Activated CD8-positive, alpha-beta memory T cell treated with anti-CD3 and anti-CD28 coated beads for 1 hour (primary cell): ENCODE measurements around the gene MLLT1.
A peak's percentile ranks its signal among the peaks of the same experiment; 100 is the strongest.
"Not testable (repeated sequence)": the region's sequence is repeated elsewhere in the genome, so short reads cannot be mapped to it uniquely, and the experiment has no call there.

Experiments
- DNase-seq, 2 donors: peaks; one replicate each; pipeline ENCODE4 v3.0.0-alpha.2; 2020; ENCODE audit warnings: low read depth in 1 of 2; ENCODE audit errors: extremely low read depth in 1 of 2

Gene MLLT1

DNA sequence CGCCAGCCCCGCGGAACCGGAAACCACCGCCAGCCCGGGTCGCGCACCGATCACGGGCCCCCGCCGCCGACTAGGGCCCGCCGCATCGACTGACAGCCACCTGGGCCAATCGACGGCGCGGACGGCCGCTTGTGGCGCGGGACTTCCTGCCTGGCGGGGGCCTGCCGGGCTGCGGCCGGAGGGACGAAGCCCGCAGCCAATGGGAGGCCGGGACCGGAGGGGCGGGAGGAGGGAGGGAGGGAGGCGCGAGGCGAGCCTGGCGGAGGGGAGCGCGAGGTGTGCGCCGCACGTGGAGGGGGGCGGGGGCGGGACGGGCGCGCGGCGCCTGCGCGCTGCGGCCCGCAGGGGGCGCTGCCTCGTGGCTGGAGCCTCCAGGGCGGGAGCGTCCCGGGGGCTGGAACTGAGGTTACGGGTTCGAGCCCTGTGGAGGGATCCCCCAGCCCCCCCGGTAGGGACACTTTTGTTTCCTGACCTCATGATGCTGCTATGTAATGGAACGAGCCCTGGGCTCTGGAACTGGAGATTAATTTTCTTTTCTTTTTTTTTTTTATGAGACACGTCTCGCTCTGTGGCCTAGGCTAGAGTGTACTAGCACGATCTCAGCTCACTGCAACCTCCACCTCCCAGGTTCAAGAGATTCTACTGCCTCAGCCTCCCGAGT lies at the start of gene MLLT1:
MLLT1 (minus strand) TSS at position 45 of the 661 bp plus-strand sequence. CDS start 191 bp downstream, outside the sequence.
- peak; percentile 87 to 91 for DNase-seq

GRCh38 chr19:6326815-6327214 lies 47.0 kb upstream of the MLLT1 start:
- DNase-seq = no peak

- DNase-seq = no peak
Measured at GRCh38 chr19:6325614-6326013, 45.8 kb upstream of the MLLT1 start.

GRCh38 chr19:6324757-6325156 lies 45.0 kb upstream of the MLLT1 start:
- no peak for DNase-seq

DNA sequence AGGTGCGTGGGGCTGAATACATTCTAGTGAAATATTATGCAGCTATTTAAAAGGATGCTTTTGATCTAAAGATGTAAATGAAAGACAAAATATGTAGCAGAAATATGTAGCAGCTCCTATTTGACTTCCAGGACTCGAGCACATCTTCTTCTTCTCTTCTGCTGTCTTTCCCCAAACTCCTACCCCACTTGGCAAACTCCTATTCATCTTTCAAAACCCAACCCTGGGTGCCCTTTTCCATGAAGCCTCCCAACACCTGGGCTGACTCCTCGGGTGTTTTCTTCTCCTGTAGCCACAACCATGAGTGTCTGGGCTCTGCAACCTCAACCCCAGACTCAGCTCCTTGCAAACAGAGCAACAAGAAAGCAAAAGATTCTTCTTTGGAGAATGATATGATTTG lies 42.5 kb upstream of the MLLT1 start:
- DNase-seq = no peak

- DNase-seq = no peak
Measured at GRCh38 chr19:6319376-6319775, 39.6 kb upstream of the MLLT1 start.

- no peak for DNase-seq
Measured at GRCh38 chr19:6318772-6319171, 39.0 kb upstream of the MLLT1 start.

DNA sequence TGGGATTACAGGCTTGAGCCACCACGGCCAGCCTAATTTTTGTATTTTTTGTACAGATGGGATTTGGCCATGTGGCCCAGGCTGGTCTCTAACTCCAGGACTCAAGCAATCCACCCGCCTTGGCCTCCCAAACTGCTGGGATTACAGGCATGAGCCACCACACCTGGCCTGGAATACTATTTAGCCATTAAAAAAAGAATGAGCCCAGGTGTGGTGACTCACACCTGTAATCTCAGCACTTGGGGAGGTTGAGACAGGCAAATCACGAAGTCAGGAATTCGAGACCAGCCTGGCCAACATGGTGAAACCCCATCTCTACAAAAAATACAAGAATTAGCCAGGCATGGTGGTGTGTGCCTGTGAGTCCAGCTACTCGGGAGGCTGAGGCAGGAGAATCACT lies 35.9 kb upstream of the MLLT1 start:
- not testable (repeated sequence) for DNase-seq

DNA sequence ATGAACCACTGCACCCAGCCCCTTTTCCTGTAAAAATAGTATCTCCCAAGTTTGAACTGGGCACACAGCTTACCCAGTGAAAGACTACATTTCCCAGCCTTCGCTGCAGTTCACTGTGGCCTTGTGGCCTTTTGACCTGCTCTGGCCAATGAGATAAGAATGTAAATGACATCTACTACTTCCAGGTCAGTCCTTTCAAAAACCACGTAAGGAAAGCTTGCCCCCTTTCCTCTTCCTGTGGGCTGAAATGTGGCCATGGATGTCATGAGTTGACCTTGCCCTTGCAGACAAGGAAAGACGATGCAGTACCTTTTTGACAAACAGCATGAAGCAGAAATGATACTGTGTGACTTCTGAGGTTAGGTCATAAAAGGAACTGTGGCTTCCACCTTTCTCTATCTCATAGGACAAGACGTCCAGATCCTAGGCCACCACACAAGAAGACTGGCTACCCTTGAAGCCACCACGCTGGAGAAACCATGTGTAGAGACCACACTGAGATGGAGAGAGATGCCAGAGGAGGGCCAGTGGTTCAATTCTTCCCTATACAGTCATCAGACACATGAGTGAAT lies 33.7 kb upstream of the MLLT1 start:
- DNase-seq = no peak

- DNase-seq = no peak
Measured at GRCh38 chr19:6312018-6312417, 32.2 kb upstream of the MLLT1 start.

DNA sequence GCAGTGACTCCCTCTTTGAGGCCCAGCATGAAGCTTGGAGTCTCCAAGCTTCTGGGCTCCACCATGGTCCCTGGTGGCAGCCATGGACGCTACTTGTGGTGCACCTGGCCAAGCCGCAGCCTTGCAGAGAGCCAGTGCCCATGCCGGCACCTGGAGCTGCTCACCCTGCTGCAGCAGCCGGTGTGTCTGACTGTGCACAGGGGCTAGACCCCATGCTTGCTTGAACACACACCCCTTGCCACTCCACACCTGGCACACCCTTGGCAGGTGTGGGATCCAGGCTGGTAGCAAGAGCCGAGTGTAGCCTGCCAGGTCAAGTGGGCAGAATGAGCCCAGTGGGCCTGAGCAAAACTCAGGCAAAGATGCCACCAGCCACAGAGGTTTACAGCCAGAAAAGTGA lies 18.6 kb upstream of the MLLT1 start:
- DNase-seq = no peak

GRCh38 chr19:6297202-6297601 lies 17.4 kb upstream of the MLLT1 start:
- no peak for DNase-seq

DNA sequence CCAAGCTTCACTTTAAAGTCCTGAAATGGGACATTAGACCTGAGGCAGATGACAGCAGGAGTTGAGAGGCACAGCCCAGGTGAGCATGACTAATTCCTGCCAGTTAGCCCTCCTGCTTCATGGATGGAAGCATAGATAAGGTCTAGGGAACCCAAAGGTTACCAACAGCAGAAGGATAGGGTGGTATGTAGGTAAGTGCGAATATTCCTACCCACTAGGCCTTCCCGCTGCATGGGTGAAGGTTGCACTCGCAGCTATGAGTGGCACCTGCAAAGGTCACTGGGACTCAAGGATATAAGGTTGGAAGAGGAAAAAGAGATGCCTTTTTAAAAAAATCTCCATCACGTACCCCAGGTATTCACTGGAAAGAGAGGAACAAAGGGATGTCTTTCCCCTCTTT lies 12.2 kb upstream of the MLLT1 start:
- no peak for DNase-seq

DNA sequence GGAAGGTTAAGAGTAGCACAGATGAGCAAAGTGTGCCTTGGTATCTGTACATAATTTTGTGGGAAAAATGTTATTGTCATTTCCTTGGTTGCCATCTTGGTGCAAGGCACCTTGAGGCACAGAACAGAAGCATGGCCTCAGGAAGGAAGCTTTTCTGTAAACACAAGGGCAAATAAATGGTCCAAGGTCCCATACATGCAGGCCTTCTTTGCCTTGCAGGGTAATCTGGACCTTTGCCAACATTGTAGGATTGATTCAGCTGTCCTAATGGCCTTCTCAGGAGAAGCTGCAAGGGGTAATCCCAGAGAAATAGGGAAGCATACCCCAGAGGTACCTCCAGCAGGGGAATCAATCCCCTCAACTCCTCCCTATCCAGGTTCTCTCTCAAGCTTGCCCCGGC lies 9.0 kb upstream of the MLLT1 start:
- DNase-seq = no peak

DNA sequence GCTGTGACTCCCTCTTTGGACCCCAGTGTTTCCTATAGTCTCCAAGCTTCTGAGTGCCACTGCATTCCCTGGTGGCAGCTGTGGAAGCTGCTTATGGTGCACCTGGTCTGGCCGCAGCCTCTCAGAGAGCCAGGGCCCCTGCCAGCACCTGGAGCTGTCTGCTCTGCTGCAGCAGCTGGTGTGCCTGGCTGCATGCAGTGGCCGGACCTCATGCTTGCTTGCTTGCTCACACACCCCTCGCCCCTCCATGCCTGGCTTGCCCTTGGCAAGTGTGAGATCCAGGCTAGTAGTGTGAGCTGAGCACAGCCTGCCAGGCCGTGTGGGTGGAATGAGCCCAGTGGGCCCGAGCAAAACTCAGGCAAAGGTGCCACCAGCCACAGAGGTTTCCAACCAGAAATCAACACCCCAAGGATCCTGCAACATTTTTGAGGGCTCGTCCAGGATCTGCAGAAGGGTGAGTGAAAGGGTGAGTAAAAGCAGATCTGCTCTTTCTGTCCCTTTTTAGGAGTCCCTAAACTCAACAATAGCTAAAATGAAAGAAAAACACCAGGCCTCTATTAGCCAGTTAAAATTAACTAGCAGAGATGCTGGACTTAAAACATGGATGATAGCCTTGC lies 7.6 kb upstream of the MLLT1 start:
- DNase-seq = no peak

DNA sequence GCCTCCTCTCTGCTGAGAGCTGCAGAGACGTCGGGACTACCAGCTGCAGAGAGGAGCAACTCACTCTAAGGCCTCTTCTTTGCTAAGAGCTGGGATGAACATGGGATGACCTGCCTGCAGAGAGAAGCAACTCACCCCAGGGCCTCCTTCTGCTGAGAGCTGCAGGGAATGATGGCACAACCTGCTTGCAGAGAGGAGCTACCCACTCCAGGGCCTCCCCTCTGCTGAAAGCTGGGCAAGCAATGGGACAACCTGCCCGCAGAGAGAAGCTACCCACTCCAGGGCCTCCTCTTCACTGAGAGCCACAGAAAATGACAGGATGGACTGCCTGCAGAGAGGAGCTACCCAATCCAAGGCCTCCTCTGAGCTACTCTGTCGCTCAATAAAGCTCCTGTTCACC lies 6.9 kb upstream of the MLLT1 start:
- DNase-seq = no peak

DNA sequence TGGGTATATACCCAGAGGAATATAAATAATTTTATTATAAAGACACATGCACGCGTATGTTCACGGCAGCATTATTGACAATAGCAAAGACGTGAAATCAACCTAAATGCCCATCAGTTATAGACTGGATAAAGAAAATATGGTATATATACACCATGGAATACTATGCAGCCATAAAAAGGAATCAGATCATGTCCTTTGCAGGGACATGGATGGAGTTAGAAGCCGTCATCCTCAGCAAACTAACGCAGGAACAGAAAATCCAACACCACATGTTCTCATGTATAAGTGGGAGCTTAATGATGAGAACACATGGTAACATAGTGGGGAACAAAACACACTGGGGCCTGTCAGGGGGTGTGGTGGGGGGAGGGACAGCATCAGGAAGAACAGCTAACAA lies 2.6 kb upstream of the MLLT1 start:
- DNase-seq = not testable (repeated sequence)

DNA sequence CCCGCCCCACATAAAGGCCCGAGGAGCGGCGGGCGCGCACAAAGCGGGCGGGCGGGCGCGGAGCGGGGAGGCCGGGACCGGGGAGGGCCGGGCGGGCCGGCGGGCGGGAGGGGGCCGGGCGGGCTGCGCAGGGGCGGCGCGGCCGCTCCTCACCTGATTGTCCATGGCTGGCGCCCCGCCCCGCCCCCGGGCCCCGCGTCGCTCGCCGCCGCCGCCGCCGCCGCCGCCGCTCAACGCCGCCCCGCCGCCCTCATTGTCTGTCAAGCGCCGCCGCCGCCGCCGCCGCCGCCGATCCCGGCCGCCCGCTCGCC lies 200 bp downstream of the MLLT1 start:
- no peak for DNase-seq

- DNase-seq = no peak
Measured at GRCh38 chr19:6278740-6279619, 795 bp downstream of the MLLT1 start.

GRCh38 chr19:6278051-6278450 lies 1.7 kb downstream of the MLLT1 start:
- no peak for DNase-seq

GRCh38 chr19:6276447-6276846 lies 3.3 kb downstream of the MLLT1 start:
- no peak for DNase-seq
